GM23338 (cell line): ENCODE data around the gene ITPRIP.

Experiments used
- CTCF ChIP-seq, 2 experiments: fragments of 200-600 bp in 1 of 2; sonication (generic) in 1 of 2; conservative IDR thresholded peaks; 2 replicates each; pipeline versions ENCODE4 v1.5.1 to v1.6.1; 2016 to 2017; ENCODE audit warnings: antibody characterized with exemption in 2 of 2, low read depth in 2 of 2, mild to moderate bottlenecking in 2 of 2, moderate library complexity in 1 of 2
- EZH2phosphoT487 ChIP-seq: fragments of 200-600 bp; sonication (generic); IDR thresholded peaks from one replicate; pipeline ENCODE4 v1.8.1; 2018; ENCODE audit warnings: antibody characterized with exemption; ENCODE audit not compliant: unreplicated experiment
- POLR2AphosphoS5 ChIP-seq: IDR thresholded peaks from 2 replicates; pipeline ENCODE4 v1.6.1; 2016; ENCODE audit warnings: antibody characterized with exemption, low read depth

DNA sequence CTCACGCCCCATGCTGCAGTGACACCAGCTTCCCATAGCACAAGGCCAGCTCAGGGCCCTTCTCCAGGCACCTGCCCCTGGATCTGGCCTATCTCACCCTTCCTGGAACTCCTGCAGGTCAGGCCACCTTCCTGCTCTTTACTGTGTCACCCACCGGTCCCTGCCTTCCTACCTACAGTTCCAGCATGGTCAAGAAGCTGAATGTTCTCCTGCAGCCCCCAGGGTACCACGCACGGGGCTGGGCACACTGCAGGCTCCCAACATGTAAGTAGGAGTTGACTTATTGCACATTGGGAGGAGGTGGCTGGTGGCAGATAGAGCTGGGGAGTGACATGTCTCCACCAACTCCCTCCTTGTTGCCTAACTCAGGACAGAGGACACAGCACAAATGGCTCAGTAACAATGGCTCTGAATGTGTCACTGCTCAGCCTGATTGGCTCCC is 14.5 kb downstream of the ITPRIP start:
- TF ChIP-seq EZH2phosphoT487 (no peak), POLR2AphosphoS5 (no peak), CTCF (conservative IDR thresholded peaks at IDR 0.05; ENCODE audit: low read depth in 2 of 2) (no peak)
